Measurements from ENCODE around the gene HBS1L. TPM values are rescaled to one million over a fixed set of nuclear protein-coding genes. Genes with fewer than 3 reads are reported as not detected.

Gene HBS1L
- total RNA-seq, 1 donor from 2014 or later: 114 TPM

DNA sequence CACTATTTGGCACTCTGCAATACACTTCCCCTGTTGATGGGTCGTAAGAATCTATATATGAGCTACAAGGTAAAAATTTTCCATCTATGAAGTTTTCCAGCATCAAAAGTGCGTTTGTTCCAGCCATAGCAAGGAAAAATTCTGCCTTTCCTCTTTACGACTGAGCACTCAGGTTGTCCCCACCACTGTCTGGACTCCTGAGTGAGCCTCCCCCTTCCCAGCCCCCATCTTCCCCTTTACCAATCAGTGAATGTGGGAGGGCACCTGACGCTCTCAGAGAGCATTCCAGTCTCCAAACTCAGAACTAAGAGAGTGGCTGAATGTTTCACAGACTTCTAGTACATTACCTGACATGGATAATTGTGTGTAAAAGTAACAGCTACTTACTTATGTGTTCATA is 104.7 kb downstream of the HBS1L start, which contains the start of gene ALDH8A1:
Gene ALDH8A1, minus strand, starts transcription at position 175 of the 400 bp plus-strand sequence. Its CDS starts 48 bp downstream, at position 127.
- Histone ChIP-seq H3K4me3 (ENCODE audit: low read depth, low read length) (no peak within 1 kb of the TSS), H3K27me3 (ENCODE audit: control insufficient read depth, insufficient read depth, low read length) (no peaks in the 10 kb centered on the region), H3K36me3 (ENCODE audit: control insufficient read depth, insufficient read depth, low read length) (no peaks in the 10 kb centered on the region)
- DNase-seq (ENCODE audit: low read depth) (no peak), FAIRE-seq (no peak)
- TF ChIP-seq, protein P1, sequence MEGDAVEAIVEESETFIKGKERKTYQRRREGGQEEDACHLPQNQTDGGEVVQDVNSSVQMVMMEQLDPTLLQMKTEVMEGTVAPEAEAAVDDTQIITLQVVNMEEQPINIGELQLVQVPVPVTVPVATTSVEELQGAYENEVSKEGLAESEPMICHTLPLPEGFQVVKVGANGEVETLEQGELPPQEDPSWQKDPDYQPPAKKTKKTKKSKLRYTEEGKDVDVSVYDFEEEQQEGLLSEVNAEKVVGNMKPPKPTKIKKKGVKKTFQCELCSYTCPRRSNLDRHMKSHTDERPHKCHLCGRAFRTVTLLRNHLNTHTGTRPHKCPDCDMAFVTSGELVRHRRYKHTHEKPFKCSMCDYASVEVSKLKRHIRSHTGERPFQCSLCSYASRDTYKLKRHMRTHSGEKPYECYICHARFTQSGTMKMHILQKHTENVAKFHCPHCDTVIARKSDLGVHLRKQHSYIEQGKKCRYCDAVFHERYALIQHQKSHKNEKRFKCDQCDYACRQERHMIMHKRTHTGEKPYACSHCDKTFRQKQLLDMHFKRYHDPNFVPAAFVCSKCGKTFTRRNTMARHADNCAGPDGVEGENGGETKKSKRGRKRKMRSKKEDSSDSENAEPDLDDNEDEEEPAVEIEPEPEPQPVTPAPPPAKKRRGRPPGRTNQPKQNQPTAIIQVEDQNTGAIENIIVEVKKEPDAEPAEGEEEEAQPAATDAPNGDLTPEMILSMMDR (IDR thresholded peaks at IDR 0.05; ENCODE audit: insufficient read depth, low read length, severe bottlenecking): no peak

- FAIRE-seq (no peak), DNase-seq (ENCODE audit: low read depth) (no peak)
- TF ChIP-seq, protein P1 (IDR thresholded peaks at IDR 0.05; ENCODE audit: insufficient read depth, low read length, severe bottlenecking): no peak
These were observed 105.9 kb downstream of the HBS1L start for GRCh38 chr6:134948691-134949090.

DNA sequence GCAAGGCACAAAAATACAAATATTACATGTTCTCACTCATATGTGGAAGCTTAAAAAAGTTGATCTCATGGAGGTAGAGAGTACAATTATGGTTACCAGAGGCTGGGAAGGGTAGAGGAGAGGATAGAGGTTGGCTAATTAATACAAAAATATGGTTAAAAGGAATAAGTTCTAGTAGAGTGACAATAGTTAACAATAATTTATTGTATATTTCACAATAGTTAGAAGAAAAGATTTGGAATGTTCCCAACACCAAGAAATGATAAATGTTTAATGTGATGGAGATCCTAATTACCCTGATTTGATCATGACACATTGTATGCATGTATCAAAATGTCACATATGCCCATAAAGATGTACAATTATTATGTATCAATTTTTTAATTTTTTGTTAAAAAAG is 106.5 kb downstream of the HBS1L start:
- H3K4me3 ChIP-seq (ENCODE audit: low read depth, low read length): no peak overlapping the region
- no peak for DNase-seq (ENCODE audit: low read depth)
- H3K27me3 ChIP-seq (ENCODE audit: control insufficient read depth, insufficient read depth, low read length): no peaks in the 10 kb centered on the region
- H3K36me3 ChIP-seq (ENCODE audit: control insufficient read depth, insufficient read depth, low read length): no peaks in the 10 kb centered on the region
- TF ChIP-seq, protein P1 (IDR thresholded peaks at IDR 0.05; ENCODE audit: insufficient read depth, low read length, severe bottlenecking): no peak
- no peak for FAIRE-seq

More at GRCh38 chr6:134948691-134949090, 105.9 kb downstream of the HBS1L start:
- H3K4me3 ChIP-seq (ENCODE audit: low read depth, low read length): no peak overlapping the region
- no peaks in the 10 kb centered on the region for H3K36me3 ChIP-seq (ENCODE audit: control insufficient read depth, insufficient read depth, low read length)
- no peaks in the 10 kb centered on the region for H3K27me3 ChIP-seq (ENCODE audit: control insufficient read depth, insufficient read depth, low read length)

DNA sequence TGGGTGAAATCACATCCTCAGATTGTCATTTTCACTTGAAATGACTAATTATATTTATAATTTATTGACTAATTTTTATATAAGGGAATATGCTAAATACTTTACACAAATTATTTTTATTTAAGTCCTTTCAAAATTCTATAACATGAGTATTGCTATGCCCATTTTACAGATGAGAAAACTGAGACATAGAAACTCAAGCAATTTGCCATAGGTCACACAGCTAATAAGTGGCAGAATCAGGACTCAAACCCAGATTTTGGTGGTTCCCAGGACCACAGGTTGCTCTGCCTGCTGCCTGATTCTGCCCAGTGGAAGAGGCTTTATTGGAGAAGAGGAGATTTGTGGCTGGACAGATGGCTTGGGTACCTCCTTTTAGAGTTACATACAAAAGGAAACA is 109.6 kb downstream of the HBS1L start:
- Histone ChIP-seq H3K4me3 (ENCODE audit: low read depth, low read length) (no peak overlapping the region), H3K36me3 (ENCODE audit: control insufficient read depth, insufficient read depth, low read length) (no peaks in the 10 kb centered on the region), H3K27me3 (ENCODE audit: control insufficient read depth, insufficient read depth, low read length) (no peaks in the 10 kb centered on the region)
- FAIRE-seq (no peak), DNase-seq (ENCODE audit: low read depth) (no peak)
- TF ChIP-seq, protein P1 (IDR thresholded peaks at IDR 0.05; ENCODE audit: insufficient read depth, low read length, severe bottlenecking): no peak

DNA sequence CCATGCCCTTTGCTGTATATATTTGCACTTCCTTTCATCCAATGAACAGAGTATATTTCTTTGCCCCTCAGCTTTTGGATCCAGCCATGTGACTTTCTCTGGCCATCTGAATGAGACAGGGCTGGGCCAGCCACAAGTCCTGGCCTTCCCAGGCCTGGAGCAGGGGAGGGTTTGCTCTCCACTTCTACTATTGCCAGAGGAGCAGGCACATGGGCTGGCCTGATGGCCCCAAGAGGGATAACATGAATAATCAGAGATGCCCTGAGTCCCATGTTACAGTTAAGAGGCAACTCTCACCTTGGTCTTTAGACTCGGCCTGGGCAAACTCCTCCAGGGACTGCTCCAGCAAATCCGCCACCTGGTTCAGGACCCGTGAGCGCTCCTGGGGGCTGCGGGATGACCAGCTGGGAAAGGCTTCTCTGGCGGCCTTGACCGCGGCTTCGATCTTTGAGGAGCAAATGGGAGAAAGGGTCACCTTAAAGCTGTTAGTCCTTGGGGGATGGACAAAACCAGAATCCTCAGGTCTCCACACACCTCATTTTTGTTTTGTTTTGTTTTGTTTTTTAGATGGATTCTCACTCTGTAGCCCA is 111.0 kb downstream of the HBS1L start:
- FAIRE-seq: peak; percentile 18
- H3K27me3 ChIP-seq (ENCODE audit: control insufficient read depth, insufficient read depth, low read length): no peaks in the 10 kb centered on the region

More for the DNA sequence above, 111.0 kb downstream of the HBS1L start:
- H3K36me3 ChIP-seq (ENCODE audit: control insufficient read depth, insufficient read depth, low read length): no peaks in the 10 kb centered on the region
- DNase-seq (ENCODE audit: low read depth): no peak
- H3K4me3 ChIP-seq (ENCODE audit: low read depth, low read length): no peak overlapping the region
- TF ChIP-seq, protein P1 (IDR thresholded peaks at IDR 0.05; ENCODE audit: insufficient read depth, low read length, severe bottlenecking): no peak

Data from bronchial epithelial cell (primary cell).